Thyroid gland (tissue), 4 donors: ENCODE measurements around the gene ANTXR1. TPM values are rescaled to one million over a fixed set of nuclear protein-coding genes. Genes with fewer than 3 reads are reported as not detected.
A peak's percentile ranks its signal among the peaks of the same experiment; 100 is the strongest.

Source experiments
- DNase-seq, 2 donors: peaks; one replicate each; pipeline ENCODE4 v3.0.0-alpha.2; 2019
- H3K27ac ChIP-seq, 3 donors: fragments of 200-600 bp; sonication (generic); 1 replicate in 2 of 3; 2 replicates in 1 of 3; pipeline ENCODE4 v1.5.1; 2016 to 2019; ENCODE audit warnings: mild to moderate bottlenecking in 1 of 3, moderate library complexity in 1 of 3
- H3K27me3 ChIP-seq: fragments of 200-600 bp; sonication (generic); one replicate; pipeline ENCODE4 v1.5.1; 2019
- H3K36me3 ChIP-seq, 2 donors: fragments of 200-600 bp; sonication (generic); one replicate each; pipeline ENCODE4 v1.5.1; 2016 to 2019
- H3K4me1 ChIP-seq, 2 donors: fragments of 200-600 bp; sonication (generic); one replicate each; pipeline ENCODE4 v1.5.1; 2017 to 2019
- H3K4me3 ChIP-seq, 3 donors: fragments of 200-600 bp; sonication (generic); replicated peaks in 1 of 3; 1 replicate in 2 of 3; 2 replicates in 1 of 3; pipeline ENCODE4 v1.5.1; 2016; ENCODE audit warnings: mild to moderate bottlenecking in 1 of 3
- H3K9me3 ChIP-seq: fragments of 200-600 bp; sonication (generic); one replicate; pipeline ENCODE4 v1.5.1; 2017
- POLR2A ChIP-seq, 2 donors: fragments of 450-650 bp; IDR thresholded peaks; one replicate each; pipeline ENCODE4 v1.6.1; 2017; ENCODE audit warnings: antibody characterized with exemption in 2 of 2, mild to moderate bottlenecking in 2 of 2, moderate library complexity in 1 of 2
- WGBS, 2 donors: methylation state at CpG; one replicate each; pipeline ENCODE4 v1.1.5; 2017; 5-methylcytosine and 5-hydroxymethylcytosine counted together
- intact Hi-C: fragments of 100-400 bp; cut with DNase I; formaldehyde crosslinking; loops from one replicate; pipeline ENCODE4 v1.15.1; 2023
- total RNA-seq, 4 donors: library from RNA; depleted of rRNA; stranded (reverse); fragments of >200 nt; gene quantifications; one replicate each; pipeline ENCODE4 v1.2.3, GENCODE V29; 2016
- TF ChIP-seq, protein P1 (sequence below), 6 experiments: fragments of 200-600 bp in 3 of 6; fragments of 450-650 bp in 3 of 6; sonication (generic) in 3 of 6; IDR thresholded peaks; one replicate each; pipeline ENCODE4 v1.5.1; 2016 to 2019; ENCODE audit warnings: antibody characterized with exemption in 6 of 6, mild to moderate bottlenecking in 2 of 6, inconsistent platforms in 1 of 6, moderate library complexity in 1 of 6

The ANTXR1 gene
- total RNA-seq, 4 donors from 2014 or later: 56.4 to 103 (median 79.3) TPM

DNA sequence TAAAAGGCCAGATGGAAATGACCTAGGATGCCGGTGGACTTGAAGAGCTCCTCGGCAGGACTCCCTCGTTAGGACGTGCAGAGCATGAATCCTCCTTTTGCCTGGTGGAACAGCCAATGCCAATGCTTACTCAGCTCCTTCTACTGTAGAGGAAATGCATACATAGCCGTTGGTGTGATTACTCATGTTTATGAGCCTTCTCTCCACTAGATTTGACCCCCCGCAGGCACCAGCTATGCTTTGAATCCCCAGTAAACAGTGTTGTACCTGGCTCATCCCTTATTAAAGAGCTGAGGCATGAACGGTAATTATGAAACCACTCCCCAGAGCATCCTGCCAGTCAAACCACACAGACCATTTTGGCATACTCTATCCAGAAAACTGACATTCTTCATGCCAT lies 172.8 kb downstream of the ANTXR1 start:
- H3K4me1 ChIP-seq: peaks cover 0 to 9% of the 10 kb centered on the region in 2 donors
- no peak for TF ChIP-seq POLR2A (IDR thresholded peaks at IDR 0.05)
- TF ChIP-seq, protein P1, sequence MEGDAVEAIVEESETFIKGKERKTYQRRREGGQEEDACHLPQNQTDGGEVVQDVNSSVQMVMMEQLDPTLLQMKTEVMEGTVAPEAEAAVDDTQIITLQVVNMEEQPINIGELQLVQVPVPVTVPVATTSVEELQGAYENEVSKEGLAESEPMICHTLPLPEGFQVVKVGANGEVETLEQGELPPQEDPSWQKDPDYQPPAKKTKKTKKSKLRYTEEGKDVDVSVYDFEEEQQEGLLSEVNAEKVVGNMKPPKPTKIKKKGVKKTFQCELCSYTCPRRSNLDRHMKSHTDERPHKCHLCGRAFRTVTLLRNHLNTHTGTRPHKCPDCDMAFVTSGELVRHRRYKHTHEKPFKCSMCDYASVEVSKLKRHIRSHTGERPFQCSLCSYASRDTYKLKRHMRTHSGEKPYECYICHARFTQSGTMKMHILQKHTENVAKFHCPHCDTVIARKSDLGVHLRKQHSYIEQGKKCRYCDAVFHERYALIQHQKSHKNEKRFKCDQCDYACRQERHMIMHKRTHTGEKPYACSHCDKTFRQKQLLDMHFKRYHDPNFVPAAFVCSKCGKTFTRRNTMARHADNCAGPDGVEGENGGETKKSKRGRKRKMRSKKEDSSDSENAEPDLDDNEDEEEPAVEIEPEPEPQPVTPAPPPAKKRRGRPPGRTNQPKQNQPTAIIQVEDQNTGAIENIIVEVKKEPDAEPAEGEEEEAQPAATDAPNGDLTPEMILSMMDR (IDR thresholded peaks at IDR 0.05): no peak

GRCh38 chr2:69186614-69187013 lies 173.6 kb downstream of the ANTXR1 start:
- DNase-seq: no peak
- Histone ChIP-seq H3K27me3 (no peaks in the 10 kb centered on the region), H3K9me3 (no peaks in the 10 kb centered on the region), H3K4me1 (peaks cover 0 to 9% of the 10 kb centered on the region in 2 donors), H3K36me3 (peaks cover 4 to 8% of the 10 kb centered on the region in 2 donors), H3K4me3 (no peak overlapping the region), H3K27ac (no peak overlapping the region)
- intact Hi-C loops: no loop called here
- TF ChIP-seq POLR2A (IDR thresholded peaks at IDR 0.05): no peak
- TF ChIP-seq, protein P1 (IDR thresholded peaks at IDR 0.05): no peak
- WGBS, 2 donors: 94 to 95% methylated on average over 3 of the region's 3 CpGs

More for the DNA sequence above, 172.8 kb downstream of the ANTXR1 start:
- Histone ChIP-seq H3K27ac (no peak overlapping the region), H3K4me3 (no peak overlapping the region), H3K36me3 (peaks cover 4 to 8% of the 10 kb centered on the region in 2 donors), H3K27me3 (no peaks in the 10 kb centered on the region), H3K9me3 (no peaks in the 10 kb centered on the region)
- intact Hi-C loops: no loop called here
- WGBS, 2 donors: 71 to 89% methylated on average over 7 of the region's 7 CpGs
- DNase-seq: no peak

DNA sequence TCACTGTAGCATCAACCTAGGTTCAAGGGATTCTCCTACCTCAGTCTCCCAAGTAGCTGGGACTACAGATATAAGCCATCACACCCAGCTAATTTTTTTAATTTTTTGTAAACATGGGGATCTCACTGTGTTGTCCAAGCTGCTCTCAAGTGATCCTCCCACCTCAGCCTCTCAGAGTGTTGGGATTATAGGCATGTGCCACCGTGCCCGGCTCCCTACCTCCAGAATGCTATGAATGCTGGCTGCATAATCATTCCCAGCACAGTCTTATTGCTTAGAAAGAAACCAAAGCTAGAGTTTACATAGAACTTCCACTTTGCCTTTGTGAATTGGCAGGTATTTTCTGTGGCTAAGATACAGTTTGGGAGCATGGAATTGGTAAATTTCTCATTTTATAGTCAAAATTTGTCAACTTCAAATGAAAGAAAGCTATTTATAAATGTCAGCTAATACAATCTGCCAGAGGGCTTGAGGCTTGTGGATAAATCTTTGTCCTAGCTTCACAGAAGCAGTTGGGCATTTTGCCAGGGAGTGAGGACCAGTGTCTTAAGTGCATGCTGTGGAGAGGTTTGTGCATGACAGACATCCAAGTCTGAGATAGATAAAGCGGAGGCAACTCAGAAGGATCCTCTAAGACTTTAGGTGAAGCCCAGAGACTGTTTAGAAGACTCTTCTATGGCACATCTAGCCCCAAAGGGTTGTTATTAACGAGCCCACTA lies 175.4 kb downstream of the ANTXR1 start:
- Histone ChIP-seq H3K27ac (no peak overlapping the region), H3K4me3 (no peak overlapping the region), H3K4me1 (peaks cover 0 to 9% of the 10 kb centered on the region in 2 donors), H3K27me3 (no peaks in the 10 kb centered on the region), H3K36me3 (no peaks in the 10 kb centered on the region), H3K9me3 (no peaks in the 10 kb centered on the region)
- intact Hi-C loops: no loop called here
- 58 to 60% methylated on average over 4 of the region's 4 CpGs for WGBS, 2 donors
- DNase-seq: peak; percentile 61 to 62
- no peak for TF ChIP-seq POLR2A (IDR thresholded peaks at IDR 0.05)
- TF ChIP-seq, protein P1 (IDR thresholded peaks at IDR 0.05): no peak

- Histone ChIP-seq H3K27ac (no peak overlapping the region), H3K27me3 (no peaks in the 10 kb centered on the region), H3K4me3 (no peak overlapping the region), H3K4me1 (peaks cover 0 to 9% of the 10 kb centered on the region in 2 donors), H3K36me3 (no peaks in the 10 kb centered on the region), H3K9me3 (no peaks in the 10 kb centered on the region)
- DNase-seq: no peak
- no peak for TF ChIP-seq POLR2A (IDR thresholded peaks at IDR 0.05)
- 60% methylated on average over 3 of the region's 3 CpGs for WGBS, 2 donors
- intact Hi-C loops: no loop called here
Measured at GRCh38 chr2:69190743-69191404, 177.9 kb downstream of the ANTXR1 start.

DNA sequence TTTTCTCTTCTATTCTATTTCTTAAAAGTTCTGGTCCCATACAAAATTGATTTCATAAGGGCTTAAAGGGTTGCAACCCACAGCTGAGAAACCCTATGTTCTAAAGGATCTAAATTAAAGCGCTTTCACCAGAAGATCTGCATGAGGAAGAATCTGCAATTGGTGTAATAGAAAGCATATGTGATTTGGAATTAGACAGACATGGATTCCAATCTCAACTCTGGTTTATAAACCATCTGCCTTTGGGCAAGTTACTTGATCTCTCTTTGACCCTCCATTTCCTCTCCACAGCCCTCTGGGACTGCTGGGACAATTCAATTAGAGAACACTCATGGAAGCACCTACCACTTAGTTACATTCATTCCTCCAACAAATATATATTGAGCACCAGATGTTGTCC lies 178.7 kb downstream of the ANTXR1 start:
- Histone ChIP-seq H3K27ac (no peak overlapping the region), H3K9me3 (no peaks in the 10 kb centered on the region), H3K4me3 (no peak overlapping the region), H3K4me1 (peaks cover 0 to 9% of the 10 kb centered on the region in 2 donors), H3K27me3 (no peaks in the 10 kb centered on the region), H3K36me3 (no peaks in the 10 kb centered on the region)
- TF ChIP-seq POLR2A (IDR thresholded peaks at IDR 0.05): no peak
- DNase-seq: no peak
- intact Hi-C loops: no loop called here
- 97 to 100% methylated on average over 1 of the region's 1 CpG for WGBS, 2 donors
